HG03565 (cell line): ENCODE measurements around the gene ALPL.

Experiments
- ATAC-seq: cut with Tn5 transposase; IDR thresholded peaks from one replicate; pipeline ENCODE4 v1.9.1; 2021; ENCODE audit warnings: mild to moderate bottlenecking, moderate library complexity; ENCODE audit not compliant: unreplicated experiment

The ALPL gene

GRCh38 chr1:21526441-21526840 is 17.2 kb downstream of the ALPL start:
- no peak for ATAC-seq

- no peak for ATAC-seq
Observed at GRCh38 chr1:21530368-21531016, 21.3 kb downstream of the ALPL start.

- ATAC-seq = no peak
Observed at GRCh38 chr1:21531241-21531640, 22.0 kb downstream of the ALPL start.

DNA sequence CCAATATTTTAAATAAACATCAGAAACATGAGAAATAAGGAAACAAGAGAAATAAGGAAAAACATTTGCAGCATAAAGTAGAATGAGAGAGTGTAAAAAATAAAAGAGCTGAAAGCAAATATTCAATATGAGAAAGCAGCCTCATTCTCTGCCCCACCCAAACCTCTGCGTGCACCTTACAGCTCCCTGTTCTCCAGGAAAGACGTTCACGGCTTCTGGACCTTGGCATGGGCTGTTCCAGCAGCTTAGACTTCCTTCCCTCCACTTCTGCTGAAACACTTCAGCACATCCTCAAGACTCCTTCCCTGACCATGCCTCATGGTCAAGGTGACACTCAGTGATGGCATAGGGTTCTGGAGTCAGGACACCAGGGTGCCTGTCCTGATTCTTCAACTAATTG is 23.3 kb downstream of the ALPL start:
- no peak for ATAC-seq

GRCh38 chr1:21532992-21533534 is 23.8 kb downstream of the ALPL start:
- ATAC-seq = no peak

DNA sequence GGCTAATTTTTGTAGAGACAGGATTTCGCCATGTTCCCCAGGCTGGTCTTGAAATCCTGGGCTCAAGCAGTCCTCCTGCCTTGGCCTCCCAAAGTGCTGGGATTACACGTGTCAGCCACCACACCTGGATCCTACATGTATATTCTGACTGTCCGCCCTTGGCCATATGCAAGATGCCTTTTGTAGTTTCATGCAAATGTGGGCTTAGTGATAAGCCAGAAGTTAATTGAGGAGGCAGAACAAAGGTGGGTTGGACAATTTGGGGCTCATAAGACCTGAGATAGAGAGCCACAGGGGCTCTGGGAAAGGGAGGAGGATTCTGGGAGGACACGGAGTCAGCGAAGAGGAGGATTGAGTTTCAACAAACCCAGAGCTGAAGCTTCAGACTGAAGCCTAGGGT is 24.9 kb downstream of the ALPL start:
- no peak for ATAC-seq

DNA sequence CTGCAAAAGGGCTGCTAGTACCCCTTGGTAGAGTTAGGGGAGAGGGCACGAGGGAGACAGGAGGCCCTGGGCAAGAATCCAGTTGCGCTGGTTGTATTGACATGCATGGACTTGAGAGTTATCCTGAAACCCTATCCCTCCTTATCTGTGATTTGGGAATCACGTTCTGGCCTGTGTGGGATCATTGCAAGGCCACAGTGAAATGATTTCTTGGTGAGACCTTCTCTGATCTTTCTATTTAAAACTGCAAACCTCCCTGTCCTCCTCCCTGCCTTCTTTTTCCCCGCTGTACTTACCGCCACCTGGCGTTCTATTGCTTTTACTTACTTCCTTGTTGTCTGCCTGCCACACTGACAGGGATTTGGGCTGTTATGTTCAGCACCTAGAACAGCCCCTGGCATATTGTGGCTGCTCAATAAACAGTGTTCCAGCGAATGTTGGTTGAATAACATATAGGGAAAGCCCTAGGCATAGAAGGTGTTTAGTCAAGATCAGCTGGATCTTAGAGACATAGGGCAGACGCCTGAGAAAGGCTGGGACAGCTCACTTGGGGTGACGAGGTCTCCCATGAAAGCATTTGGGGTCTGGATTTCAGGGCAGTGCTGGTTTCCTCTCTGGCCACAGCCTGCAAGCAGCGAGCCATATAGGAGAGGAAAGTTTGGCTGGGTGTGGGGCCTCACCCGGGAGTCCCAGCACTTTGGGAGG is 25.6 kb downstream of the ALPL start:
- no peak for ATAC-seq

GRCh38 chr1:21536218-21536617 is 27.0 kb downstream of the ALPL start:
- ATAC-seq = no peak

DNA sequence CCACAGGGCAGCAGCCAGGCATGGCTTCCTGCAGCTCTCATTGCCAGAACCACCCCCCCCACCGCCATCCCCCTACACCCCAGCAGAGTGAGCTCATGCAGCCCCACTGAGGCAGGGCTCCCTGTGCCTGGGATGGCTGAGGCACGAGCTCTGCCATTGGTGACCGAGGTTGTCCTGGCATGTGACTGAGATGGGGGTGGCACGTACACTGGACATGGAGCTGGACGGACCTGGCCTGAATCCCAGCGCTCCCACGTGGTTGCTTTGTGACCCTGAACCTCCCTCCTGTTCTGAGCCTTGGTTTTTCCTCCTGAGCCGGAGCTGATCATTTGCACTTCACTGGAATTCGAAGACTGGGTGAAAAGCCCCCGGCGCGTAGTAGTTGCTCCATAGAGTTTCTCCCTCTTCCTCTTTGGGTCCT is 28.3 kb downstream of the ALPL start:
- no peak for ATAC-seq

GRCh38 chr1:21537932-21538630 is 28.9 kb downstream of the ALPL start:
- ATAC-seq = no peak

DNA sequence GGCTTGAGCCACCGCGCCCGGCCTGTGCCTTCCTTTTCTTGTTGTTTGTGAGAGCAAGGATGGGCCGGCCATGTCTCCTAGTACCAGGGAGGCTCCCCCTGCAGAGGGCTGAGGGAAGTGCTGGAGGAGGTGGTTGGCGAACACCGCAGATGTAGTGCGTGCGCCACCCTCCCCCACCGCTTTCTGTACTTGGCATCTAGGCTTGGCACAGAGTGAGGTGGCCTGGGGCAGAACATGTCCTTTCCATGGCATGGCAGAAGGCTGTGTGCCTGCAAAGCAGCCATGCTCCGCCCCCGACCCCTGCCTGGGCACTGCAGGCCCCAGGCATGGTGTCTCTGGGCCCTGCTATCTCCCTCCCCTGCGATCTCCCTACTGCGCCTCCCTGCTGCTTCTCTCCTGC is 30.7 kb downstream of the ALPL start:
- no peak for ATAC-seq

- no peak for ATAC-seq
Observed at GRCh38 chr1:21541329-21541728, 32.1 kb downstream of the ALPL start.

- no peak for ATAC-seq
Observed at GRCh38 chr1:21541835-21542234, 32.6 kb downstream of the ALPL start.

DNA sequence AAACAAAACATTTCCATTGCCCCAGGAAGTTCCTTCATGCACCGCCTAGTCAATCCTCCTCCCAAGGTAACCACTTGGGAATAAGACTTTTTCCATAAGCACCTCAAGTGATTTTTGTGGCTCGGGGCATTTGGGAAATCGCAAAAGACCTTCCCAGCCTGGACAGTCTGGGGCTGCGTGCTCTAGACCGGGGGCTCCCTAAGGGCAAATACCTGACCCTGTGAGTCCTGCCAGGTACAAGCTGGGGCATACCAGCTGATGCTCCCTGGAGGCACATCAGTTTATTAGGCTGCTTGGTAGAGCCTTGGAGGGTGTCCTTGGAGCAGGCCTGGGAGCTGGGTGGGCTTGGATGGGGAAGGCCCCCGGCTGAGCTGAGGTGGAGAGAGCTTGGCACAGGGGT is 34.4 kb downstream of the ALPL start:
- no peak for ATAC-seq

GRCh38 chr1:21544095-21544494 is 34.9 kb downstream of the ALPL start:
- ATAC-seq = no peak

GRCh38 chr1:21546122-21546825 is 37.1 kb downstream of the ALPL start:
- no peak for ATAC-seq

DNA sequence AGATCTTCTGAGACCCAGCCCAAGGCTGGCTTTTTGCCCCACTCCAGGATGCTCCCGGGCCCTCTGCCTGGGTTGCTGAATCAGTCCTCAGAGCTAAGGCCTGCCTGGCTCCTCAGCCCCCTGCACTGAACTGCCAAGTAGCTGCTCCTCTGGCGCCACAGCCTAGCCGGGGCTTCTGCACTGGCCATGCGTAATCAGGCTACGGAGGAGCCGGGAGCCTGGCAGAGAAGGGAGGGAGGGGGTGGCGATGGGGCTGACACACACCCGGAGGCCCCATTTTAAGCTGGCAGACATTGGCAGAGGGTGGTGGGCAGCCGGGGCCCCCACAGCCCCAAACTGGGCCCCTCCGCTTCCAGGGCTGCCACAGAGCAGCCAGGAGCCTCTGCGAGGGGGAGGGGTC is 38.7 kb downstream of the ALPL start:
- no peak for ATAC-seq

DNA sequence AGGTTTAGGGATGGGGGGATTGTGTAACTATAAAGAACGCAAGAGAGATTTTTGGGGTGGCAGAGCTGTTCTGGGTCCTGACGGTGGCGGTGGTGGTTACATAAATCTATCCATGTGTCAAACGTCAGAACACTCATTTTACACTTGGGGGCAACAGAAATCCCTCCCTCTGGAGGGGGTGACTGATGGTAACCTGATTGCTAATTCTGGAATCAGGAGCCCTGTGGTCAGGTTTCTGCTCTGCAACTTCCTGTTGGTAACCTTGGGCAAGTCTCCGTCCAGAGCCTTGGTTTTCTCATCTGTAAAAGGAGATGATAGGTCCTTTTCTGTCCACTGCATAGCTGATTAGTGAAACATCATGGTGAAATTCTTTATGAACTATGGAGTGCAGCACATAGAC is 40.9 kb downstream of the ALPL start:
- no peak for ATAC-seq

- no peak for ATAC-seq
Observed at GRCh38 chr1:21550866-21551475, 41.7 kb downstream of the ALPL start.

- ATAC-seq = no peak
Observed at GRCh38 chr1:21552715-21553114, 43.5 kb downstream of the ALPL start.
